Measurements from ENCODE around the gene MDGA2. TPM values are rescaled to one million over a fixed set of nuclear protein-coding genes. Genes with fewer than 3 reads are reported as not detected.

The MDGA2 gene
- total RNA-seq, 1 donor from 2014 or later: 0.39 TPM

DNA sequence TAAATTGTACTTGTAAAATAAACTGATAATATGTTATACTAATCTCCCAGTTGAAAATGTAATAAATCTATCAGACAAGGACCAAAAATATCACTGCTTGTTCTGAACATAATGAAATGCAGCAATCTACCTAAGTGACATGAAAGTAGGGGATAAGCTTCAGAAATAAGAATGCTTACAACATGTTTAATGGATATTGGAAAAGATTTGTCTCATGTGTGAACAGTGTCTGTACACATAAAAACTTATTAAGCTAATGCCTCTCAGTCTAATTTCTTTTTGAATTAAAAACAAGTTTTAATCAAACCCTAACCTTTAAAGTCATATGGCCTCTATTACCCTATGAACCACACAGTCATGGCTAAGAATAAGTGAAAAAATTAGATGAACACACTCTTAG, 465.3 kb downstream of the MDGA2 start:
- H3K4me1 Mint-ChIP-seq (ENCODE audit: low read depth, unreplicated experiment): no peaks in the 10 kb centered on the region
- H3K9me3 Mint-ChIP-seq (ENCODE audit: unreplicated experiment): no peaks in the 10 kb centered on the region
- H3K27ac Mint-ChIP-seq (ENCODE audit: unreplicated experiment): no peak overlapping the region
- no peaks in the 10 kb centered on the region for H3K27me3 Mint-ChIP-seq (ENCODE audit: unreplicated experiment)
- H3K4me3 Mint-ChIP-seq (ENCODE audit: unreplicated experiment): no peak overlapping the region
- no peak for TF ChIP-seq CTCF (IDR thresholded peaks at IDR 0.05; ENCODE audit: partially characterized antibody, unreplicated experiment)
- no peak for DNase-seq
- H3K36me3 Mint-ChIP-seq (ENCODE audit: unreplicated experiment): no peaks in the 10 kb centered on the region

GRCh38 chr14:47208434-47208833, 467.0 kb downstream of the MDGA2 start:
- H3K36me3 Mint-ChIP-seq (ENCODE audit: unreplicated experiment): no peaks in the 10 kb centered on the region
- no peak for TF ChIP-seq CTCF (IDR thresholded peaks at IDR 0.05; ENCODE audit: partially characterized antibody, unreplicated experiment)
- H3K27me3 Mint-ChIP-seq (ENCODE audit: unreplicated experiment): no peaks in the 10 kb centered on the region
- no peaks in the 10 kb centered on the region for H3K4me1 Mint-ChIP-seq (ENCODE audit: low read depth, unreplicated experiment)
- no peak for DNase-seq
- no peak overlapping the region for H3K27ac Mint-ChIP-seq (ENCODE audit: unreplicated experiment)
- H3K4me3 Mint-ChIP-seq (ENCODE audit: unreplicated experiment): no peak overlapping the region
- no peaks in the 10 kb centered on the region for H3K9me3 Mint-ChIP-seq (ENCODE audit: unreplicated experiment)

- Mint-ChIP-seq H3K9me3 (ENCODE audit: unreplicated experiment) (no peaks in the 10 kb centered on the region), H3K36me3 (ENCODE audit: unreplicated experiment) (no peaks in the 10 kb centered on the region), H3K27ac (ENCODE audit: unreplicated experiment) (no peak overlapping the region), H3K27me3 (ENCODE audit: unreplicated experiment) (no peaks in the 10 kb centered on the region), H3K4me1 (ENCODE audit: low read depth, unreplicated experiment) (no peaks in the 10 kb centered on the region), H3K4me3 (ENCODE audit: unreplicated experiment) (no peak overlapping the region)
- no peak for DNase-seq
- no peak for TF ChIP-seq CTCF (IDR thresholded peaks at IDR 0.05; ENCODE audit: partially characterized antibody, unreplicated experiment)
Observed at GRCh38 chr14:47207617-47208016, 467.8 kb downstream of the MDGA2 start.

DNA sequence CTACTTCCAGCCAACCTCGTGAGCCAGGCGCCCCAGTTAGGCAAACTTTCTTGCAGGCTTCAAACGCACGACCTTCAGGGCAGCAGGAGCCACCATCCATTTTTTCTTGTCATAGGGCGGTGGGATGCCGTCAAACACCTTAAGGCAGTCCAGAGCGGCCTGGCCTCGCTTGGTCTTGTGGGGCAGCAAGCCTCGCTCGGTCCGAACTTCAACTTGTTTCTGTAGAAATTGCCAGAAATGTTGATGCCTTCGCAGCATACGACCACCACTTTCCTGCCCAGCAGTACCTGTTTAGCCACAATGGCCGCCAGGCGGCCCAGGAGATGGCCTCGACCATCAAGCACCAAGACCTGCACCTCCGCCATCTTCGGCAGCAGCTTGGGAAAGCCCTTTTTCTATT, 474.7 kb downstream of the MDGA2 start:
- Mint-ChIP-seq H3K4me1 (ENCODE audit: low read depth, unreplicated experiment) (no peaks in the 10 kb centered on the region), H3K27me3 (ENCODE audit: unreplicated experiment) (no peaks in the 10 kb centered on the region), H3K27ac (ENCODE audit: unreplicated experiment) (no peak overlapping the region), H3K36me3 (ENCODE audit: unreplicated experiment) (no peaks in the 10 kb centered on the region), H3K9me3 (ENCODE audit: unreplicated experiment) (peaks cover 2% of the 10 kb centered on the region), H3K4me3 (ENCODE audit: unreplicated experiment) (no peak overlapping the region)
- no peak for TF ChIP-seq CTCF (IDR thresholded peaks at IDR 0.05; ENCODE audit: partially characterized antibody, unreplicated experiment)
- DNase-seq: no peak

DNA sequence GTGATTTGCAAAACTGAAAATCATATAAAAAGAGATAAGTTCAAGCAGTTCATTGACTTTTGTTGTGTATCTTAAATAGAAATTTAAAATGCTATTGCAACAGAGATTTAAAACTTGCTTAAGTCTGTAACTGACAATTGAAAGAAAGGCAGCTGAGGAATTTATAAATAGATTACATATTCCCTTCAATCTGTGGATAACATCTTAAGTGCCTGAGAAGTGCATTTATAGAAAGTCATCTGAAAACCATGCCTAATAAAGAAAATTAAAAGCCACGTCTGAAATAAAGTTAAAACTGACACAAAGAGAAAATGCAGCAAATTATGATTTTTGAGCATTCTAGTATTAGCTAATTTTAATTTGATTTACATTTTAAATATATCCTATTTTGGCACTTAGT, 479.8 kb downstream of the MDGA2 start:
- H3K27me3 Mint-ChIP-seq (ENCODE audit: unreplicated experiment): no peaks in the 10 kb centered on the region
- peaks cover 2% of the 10 kb centered on the region for H3K9me3 Mint-ChIP-seq (ENCODE audit: unreplicated experiment)
- no peak for DNase-seq
- no peak for TF ChIP-seq CTCF (IDR thresholded peaks at IDR 0.05; ENCODE audit: partially characterized antibody, unreplicated experiment)
- no peak overlapping the region for H3K4me3 Mint-ChIP-seq (ENCODE audit: unreplicated experiment)
- H3K27ac Mint-ChIP-seq (ENCODE audit: unreplicated experiment): no peak overlapping the region
- H3K4me1 Mint-ChIP-seq (ENCODE audit: low read depth, unreplicated experiment): no peaks in the 10 kb centered on the region
- H3K36me3 Mint-ChIP-seq (ENCODE audit: unreplicated experiment): no peaks in the 10 kb centered on the region
